Muscle of leg (tissue), 11 donors: ENCODE results near the gene COL11A2. TPM values are rescaled to one million over a fixed set of nuclear protein-coding genes. Genes with fewer than 3 reads are reported as not detected.
A peak's percentile ranks its signal among the peaks of the same experiment; 100 is the strongest.
"Not testable (repeated sequence)": the region's sequence is repeated elsewhere in the genome, so short reads cannot be mapped to it uniquely, and the experiment has no call there.

Experiments used
- DNase-seq: peaks from one replicate; pipeline ENCODE4 v3.0.0; 2013
- H3K27ac ChIP-seq: one replicate; pipeline ENCODE4 v1.5.1; 2013; ENCODE audit warnings: mild to moderate bottlenecking, low read length, control low read depth
- H3K27me3 ChIP-seq: one replicate; pipeline ENCODE4 v1.6.1; 2013; ENCODE audit warnings: low read length; ENCODE audit not compliant: control insufficient read depth, insufficient read depth
- H3K36me3 ChIP-seq: one replicate; pipeline ENCODE4 v1.6.1; 2013; ENCODE audit warnings: low read length; ENCODE audit not compliant: control insufficient read depth, insufficient read depth
- H3K4me1 ChIP-seq: one replicate; pipeline ENCODE4 v1.6.1; 2013; ENCODE audit warnings: low read length; ENCODE audit not compliant: control insufficient read depth, insufficient read depth
- H3K4me3 ChIP-seq: one replicate; pipeline ENCODE4 v1.5.1; 2013; ENCODE audit warnings: low read length, control low read depth
- H3K9me3 ChIP-seq: replicated peaks from 2 replicates; pipeline ENCODE4 v1.6.1; 2013; ENCODE audit warnings: low read depth, low read length; ENCODE audit not compliant: control insufficient read depth
- WGBS: methylation state at CpG from one replicate; pipeline ENCODE4 v1.1.5; 2013; ENCODE audit warnings: missing lambda C conversion rate; ENCODE audit not compliant: insufficient coverage; 5-methylcytosine and 5-hydroxymethylcytosine counted together
- polyA plus RNA-seq, 8 donors: library from polyadenylated mRNA; unstranded; fragments of 120-200 nt; gene quantifications; one replicate each; pipeline versions ENCODE4 v1.2.1 to v1.2.3, GENCODE V29; 2013; ENCODE audit warnings: inconsistent platforms in 1 of 8, low replicate concordance in 1 of 8; ENCODE audit not compliant: insufficient read length in 8 of 8, insufficient read depth in 1 of 8
- total RNA-seq: library from RNA; stranded (reverse); fragments of 120-200 nt; gene quantifications from one replicate; pipeline ENCODE4 v1.2.4, GENCODE V29; 2013

COL11A2 gene
- total and polyA plus RNA-seq, 9 donors = 35.8 to 245 (median 56.7) TPM

GRCh38 chr6:33150560-33150959 is 41.7 kb downstream of the COL11A2 start:
- not testable (repeated sequence) for H3K4me3 ChIP-seq, H3K27ac ChIP-seq, H3K36me3 ChIP-seq, H3K9me3 ChIP-seq, H3K27me3 ChIP-seq, H3K4me1 ChIP-seq, DNase-seq
- WGBS = no CpG with 5 or more reads among the region's 3 CpGs

GRCh38 chr6:33147807-33148666 is 44.2 kb downstream of the COL11A2 start:
- H3K9me3 ChIP-seq = no peaks in the 10 kb centered on the region
- H3K27me3 ChIP-seq = peaks cover 5% of the 10 kb centered on the region
- no CpG with 5 or more reads among the region's 8 CpGs for WGBS
- H3K27ac ChIP-seq = no peak overlapping the region
- H3K4me1 ChIP-seq = no peaks in the 10 kb centered on the region
- no peak overlapping the region for H3K4me3 ChIP-seq
- no peaks in the 10 kb centered on the region for H3K36me3 ChIP-seq
- DNase-seq = peak; percentile 79

- H3K9me3 ChIP-seq = no peaks in the 10 kb centered on the region
- peak; percentile 55 for DNase-seq
- H3K27ac ChIP-seq = no peak overlapping the region
- WGBS = 0% methylated on average over 1 of the region's 1 CpG
- H3K4me3 ChIP-seq = no peak overlapping the region
- H3K36me3 ChIP-seq = no peaks in the 10 kb centered on the region
- H3K27me3 ChIP-seq = peaks cover 13% of the 10 kb centered on the region
- H3K4me1 ChIP-seq = no peaks in the 10 kb centered on the region
Observed at GRCh38 chr6:33144373-33144772, 47.9 kb downstream of the COL11A2 start.

- Histone ChIP-seq H3K27me3 (peaks cover 14% of the 10 kb centered on the region), H3K9me3 (no peaks in the 10 kb centered on the region), H3K36me3 (no peaks in the 10 kb centered on the region), H3K4me3 (no peak overlapping the region), H3K27ac (no peak overlapping the region), H3K4me1 (no peaks in the 10 kb centered on the region)
- WGBS = 57% methylated on average over 3 of the region's 14 CpGs
- no peak for DNase-seq
Observed at GRCh38 chr6:33143113-33143770, 49.0 kb downstream of the COL11A2 start.

- Histone ChIP-seq H3K4me1 (no peaks in the 10 kb centered on the region), H3K36me3 (no peaks in the 10 kb centered on the region), H3K4me3 (no peak overlapping the region), H3K27me3 (peaks cover 14% of the 10 kb centered on the region), H3K27ac (no peak overlapping the region), H3K9me3 (no peaks in the 10 kb centered on the region)
- WGBS = 40% methylated on average over 1 of the region's 5 CpGs
- no peak for DNase-seq
Observed at GRCh38 chr6:33142501-33143070, 49.7 kb downstream of the COL11A2 start.

- no peak overlapping the region for H3K27ac ChIP-seq
- no peaks in the 10 kb centered on the region for H3K36me3 ChIP-seq
- H3K27me3 ChIP-seq = peaks cover 12% of the 10 kb centered on the region
- H3K9me3 ChIP-seq = no peaks in the 10 kb centered on the region
- DNase-seq = no peak
- no CpG with 5 or more reads among the region's 7 CpGs for WGBS
- H3K4me3 ChIP-seq = no peak overlapping the region
- no peaks in the 10 kb centered on the region for H3K4me1 ChIP-seq
Observed at GRCh38 chr6:33140556-33140955, 51.7 kb downstream of the COL11A2 start.

GRCh38 chr6:33139596-33140206 is 52.6 kb downstream of the COL11A2 start:
- DNase-seq = peak; percentile 42
- WGBS = 33% methylated on average over 3 of the region's 8 CpGs
- no peaks in the 10 kb centered on the region for H3K9me3 ChIP-seq
- no peak overlapping the region for H3K4me3 ChIP-seq
- no peaks in the 10 kb centered on the region for H3K4me1 ChIP-seq
- no peaks in the 10 kb centered on the region for H3K36me3 ChIP-seq
- peaks cover 12% of the 10 kb centered on the region for H3K27me3 ChIP-seq
- no peak overlapping the region for H3K27ac ChIP-seq

GRCh38 chr6:33136310-33136900 is 55.9 kb downstream of the COL11A2 start:
- DNase-seq = no peak
- Histone ChIP-seq H3K27ac (no peak overlapping the region), H3K4me3 (no peak overlapping the region), H3K4me1 (no peaks in the 10 kb centered on the region), H3K9me3 (no peaks in the 10 kb centered on the region), H3K36me3 (no peaks in the 10 kb centered on the region), H3K27me3 (peaks cover 8% of the 10 kb centered on the region)
- 0% methylated on average over 2 of the region's 4 CpGs for WGBS

- no peaks in the 10 kb centered on the region for H3K36me3 ChIP-seq
- WGBS = 53% methylated on average over 4 of the region's 8 CpGs
- no peaks in the 10 kb centered on the region for H3K9me3 ChIP-seq
- H3K27ac ChIP-seq = no peak overlapping the region
- no peak overlapping the region for H3K4me3 ChIP-seq
- peaks cover 4% of the 10 kb centered on the region for H3K27me3 ChIP-seq
- no peaks in the 10 kb centered on the region for H3K4me1 ChIP-seq
- no peak for DNase-seq
Observed at GRCh38 chr6:33132081-33132524, 60.2 kb downstream of the COL11A2 start.
